ENCODE data around the gene RAB31.

RAB31 gene

DNA sequence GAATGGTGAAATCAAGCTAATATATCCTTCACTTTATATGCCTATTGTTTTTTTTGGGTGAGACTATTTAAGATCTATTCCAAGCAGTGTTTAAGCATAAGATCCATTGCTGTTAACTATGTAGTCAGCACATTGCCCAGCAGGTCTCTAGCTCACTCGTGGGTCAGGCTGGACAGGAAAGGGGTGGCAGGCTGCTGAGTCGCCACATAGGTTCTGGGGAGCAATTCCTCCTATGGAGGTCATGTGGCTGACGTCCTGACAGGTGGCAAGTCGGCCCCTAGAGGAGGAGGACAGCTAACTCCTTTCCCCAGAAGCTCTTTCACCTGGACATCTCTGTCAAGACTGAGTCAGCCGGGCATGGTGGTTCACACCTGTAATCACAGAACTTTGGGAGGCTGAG lies 13.9 kb upstream of the RAB31 start:
- DNase-seq = no peak

GRCh38 chr18:9694952-9695495 lies 13.1 kb upstream of the RAB31 start:
- no peak for DNase-seq

GRCh38 chr18:9695605-9696004 lies 12.5 kb upstream of the RAB31 start:
- DNase-seq = no peak

GRCh38 chr18:9696112-9696511 lies 12.0 kb upstream of the RAB31 start:
- DNase-seq = no peak

DNA sequence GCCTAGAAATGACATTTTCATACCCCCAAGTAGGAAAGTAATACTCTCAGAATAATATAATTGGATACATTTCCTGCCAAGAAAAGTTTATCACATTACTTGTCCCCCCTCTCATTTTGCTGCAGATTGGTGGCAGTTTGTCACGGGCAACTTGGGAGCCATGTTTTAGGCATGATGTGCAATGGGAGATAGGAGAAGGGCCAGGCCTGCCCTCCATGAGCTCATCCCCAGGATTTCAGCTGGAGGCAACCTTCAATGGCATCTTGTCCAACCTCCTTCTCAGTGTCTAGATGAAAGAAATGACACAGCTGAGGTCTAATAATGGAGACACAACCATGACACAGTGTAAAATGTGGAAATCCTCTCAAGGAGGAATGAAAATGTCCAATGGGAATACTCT lies 11.4 kb upstream of the RAB31 start:
- DNase-seq = no peak

DNA sequence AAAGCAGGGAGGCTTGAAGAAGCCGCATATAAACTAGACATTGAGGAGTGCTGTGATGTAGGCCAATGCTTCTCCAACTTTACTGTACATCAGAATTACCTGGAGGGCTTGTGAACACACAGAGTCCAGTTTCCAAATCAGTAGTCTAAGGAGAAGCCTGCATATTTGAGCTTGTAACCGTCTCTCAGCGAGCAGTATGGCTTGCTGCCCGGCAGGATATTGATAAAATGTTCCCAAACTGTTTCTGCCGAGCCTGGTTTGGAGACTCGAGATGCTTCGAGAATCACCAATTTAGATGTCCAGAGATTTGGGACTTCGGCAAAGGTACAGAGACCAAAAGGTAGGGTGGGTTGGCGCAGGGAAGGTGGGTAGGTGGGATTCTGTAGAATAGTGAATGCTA lies 11.0 kb upstream of the RAB31 start:
- DNase-seq = no peak

DNA sequence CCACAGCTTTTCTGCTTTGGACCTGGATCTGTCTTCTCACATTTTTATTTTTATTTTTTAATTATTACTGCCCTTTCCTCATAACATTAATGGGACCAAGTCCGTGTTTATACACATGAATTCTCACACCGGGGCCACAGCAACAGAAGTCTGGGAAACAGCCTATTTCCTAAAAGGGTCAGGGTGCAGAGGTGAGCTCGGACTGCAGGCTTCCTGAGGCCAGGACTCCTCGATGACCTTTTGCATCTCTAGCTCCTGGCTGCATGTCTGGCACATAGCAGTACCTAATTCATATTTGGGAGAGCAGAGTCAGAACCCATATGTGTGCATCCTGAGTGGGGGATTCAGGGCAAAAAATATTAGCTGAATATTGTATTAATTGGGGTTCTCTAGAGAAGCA lies 9.6 kb upstream of the RAB31 start:
- no peak for DNase-seq

DNA sequence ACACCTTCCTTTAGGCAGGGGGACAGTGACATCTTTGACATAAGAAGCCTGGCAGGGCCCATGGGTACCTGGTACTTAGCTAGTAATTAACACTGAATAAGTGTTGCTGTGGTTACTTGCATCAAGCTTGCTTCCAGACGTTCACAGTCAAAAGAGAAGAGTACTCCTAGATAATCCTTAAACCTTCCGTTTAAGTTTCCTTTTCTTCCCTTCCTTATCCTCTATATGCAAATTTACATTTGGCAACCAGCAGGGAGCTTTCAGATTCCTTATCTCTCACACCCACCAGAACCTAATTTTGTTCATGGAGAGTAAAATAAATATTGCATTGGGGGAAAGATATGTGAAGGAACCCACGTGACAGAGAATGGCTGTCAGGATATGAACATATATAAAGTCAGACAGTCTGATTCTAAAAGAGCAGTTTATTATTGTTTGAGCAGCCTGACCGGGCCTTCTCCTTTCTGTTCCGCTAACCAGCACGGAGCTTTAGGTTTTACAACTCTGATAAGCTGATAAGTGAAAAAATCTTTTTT lies 7.8 kb upstream of the RAB31 start:
- no peak for DNase-seq

GRCh38 chr18:9701609-9702349 lies 6.3 kb upstream of the RAB31 start:
- DNase-seq = no peak

GRCh38 chr18:9704233-9705118 lies 3.6 kb upstream of the RAB31 start:
- no peak for DNase-seq

DNA sequence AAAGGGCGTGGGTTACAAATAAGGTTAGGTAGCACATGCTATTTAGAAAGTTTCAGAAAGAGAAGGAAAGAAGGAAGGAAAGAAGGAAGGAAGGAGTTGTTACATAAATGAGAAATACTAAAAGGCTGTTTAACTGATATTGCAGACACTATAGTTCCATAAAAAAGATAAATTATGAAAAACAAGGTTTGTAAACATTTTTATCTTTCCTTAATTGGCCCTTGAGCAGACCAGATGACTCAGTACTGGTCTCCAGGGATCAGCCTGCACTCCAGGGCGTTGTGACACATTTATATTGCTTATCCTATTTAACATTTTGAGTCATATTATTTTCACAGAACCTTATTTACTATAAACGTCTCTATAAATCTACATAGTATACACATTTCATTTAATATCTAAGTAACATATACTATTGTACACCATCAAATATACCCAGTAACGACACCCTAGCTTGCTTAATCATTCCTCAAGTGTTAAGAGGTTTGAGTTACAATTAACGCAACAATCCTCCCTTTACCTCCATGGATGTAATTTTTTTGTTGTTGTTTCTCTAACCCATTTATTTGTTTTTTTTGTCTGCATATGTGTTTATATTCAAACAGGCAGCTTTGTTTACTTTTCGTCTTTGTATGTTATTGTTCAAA lies 2.8 kb upstream of the RAB31 start:
- no peak for DNase-seq

GRCh38 chr18:9706081-9706935 lies 1.8 kb upstream of the RAB31 start:
- no peak for DNase-seq

- DNase-seq = no peak
Measured at GRCh38 chr18:9707381-9708056, 582 bp upstream of the RAB31 start.

- no peak for DNase-seq
Measured at GRCh38 chr18:9708434-9709303, 568 bp downstream of the RAB31 start.

DNA sequence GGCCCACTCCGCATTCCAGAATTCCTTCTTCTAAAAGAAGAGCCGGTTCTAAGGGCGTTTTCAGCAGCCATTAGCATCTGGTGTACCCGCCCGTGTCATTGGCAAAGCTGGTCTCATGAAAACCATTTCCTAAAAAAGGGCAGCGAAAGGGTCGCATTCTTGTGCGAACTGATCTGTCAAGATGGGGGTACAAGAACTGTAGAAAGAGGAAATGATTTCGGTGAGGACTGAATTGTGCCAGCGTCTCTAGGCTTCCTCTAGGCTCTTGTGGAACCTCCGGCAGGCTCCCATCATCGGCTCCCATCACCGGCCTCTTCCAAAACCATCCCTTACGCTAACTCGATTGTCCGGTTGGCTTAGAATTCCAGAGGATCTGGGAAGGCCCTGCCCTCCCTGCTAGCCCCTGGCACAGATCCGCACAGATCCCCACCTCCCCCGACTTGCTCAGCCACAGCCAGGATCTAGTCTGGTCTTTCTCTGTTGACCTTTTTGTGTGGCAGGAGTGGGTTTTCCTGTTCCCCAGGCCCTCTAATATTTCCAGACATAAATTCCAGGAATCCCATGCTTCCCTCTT lies 1.3 kb downstream of the RAB31 start:
- no peak for DNase-seq

DNA sequence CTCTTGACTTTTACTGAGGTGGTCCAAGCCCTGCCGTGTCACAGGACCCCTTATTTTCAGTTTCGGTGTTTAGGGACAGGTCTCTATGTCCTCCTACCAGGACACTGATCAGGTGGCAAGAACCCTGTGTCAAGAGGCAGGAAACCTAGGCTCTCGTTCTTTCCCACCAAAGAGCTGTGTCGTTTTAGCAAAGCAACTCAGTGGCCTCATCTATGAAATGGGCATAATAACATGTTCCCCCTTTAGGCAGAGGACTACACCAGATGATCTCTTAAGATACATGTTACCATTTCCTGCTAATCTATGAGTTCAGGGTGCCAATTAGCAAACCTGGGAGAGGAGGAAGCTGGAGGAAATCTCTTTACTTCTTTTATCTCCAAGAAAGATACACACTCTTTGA lies 1.9 kb downstream of the RAB31 start:
- no peak for DNase-seq

- no peak for DNase-seq
Measured at GRCh38 chr18:9711361-9712129, 3.4 kb downstream of the RAB31 start.

- DNase-seq = no peak
Measured at GRCh38 chr18:9712130-9712577, 4.1 kb downstream of the RAB31 start.

DNA sequence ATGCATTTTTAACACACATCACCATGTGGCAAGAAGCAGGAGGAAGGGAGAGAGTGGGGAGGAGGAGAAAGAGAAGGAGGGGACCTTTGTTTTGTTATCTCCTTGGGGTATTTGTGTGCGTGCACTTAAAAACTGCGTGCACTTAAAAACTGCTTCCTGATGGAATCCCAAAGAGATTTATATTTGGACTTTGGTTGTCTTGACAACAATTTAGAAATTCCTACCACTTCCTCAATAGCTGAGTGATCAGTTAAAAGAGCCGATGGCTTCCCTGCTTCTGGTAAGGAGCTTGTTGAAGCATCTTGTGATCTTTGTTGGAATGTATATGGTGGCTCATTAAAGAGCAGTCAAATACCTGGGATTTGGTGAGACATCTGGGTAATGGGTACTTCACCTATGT lies 4.5 kb downstream of the RAB31 start:
- no peak for DNase-seq
